Esophagus squamous epithelium (tissue), 4 donors: Measurements from ENCODE around the gene OR10AD1.

Source experiments
- CTCF ChIP-seq, 6 experiments: fragments of 450-650 bp in 4 of 6; fragments of 200-600 bp in 2 of 6; sonication (generic) in 2 of 6; IDR thresholded peaks; one replicate each; pipeline ENCODE4 v1.5.1; 2016 to 2019; ENCODE audit warnings: antibody characterized with exemption in 6 of 6, mild to moderate bottlenecking in 4 of 6, moderate library complexity in 4 of 6
- POLR2A ChIP-seq, 4 donors: fragments of 450-650 bp; IDR thresholded peaks; one replicate each; pipeline ENCODE4 v1.6.1; 2017; ENCODE audit warnings: antibody characterized with exemption in 4 of 4, mild to moderate bottlenecking in 4 of 4, moderate library complexity in 3 of 4

GRCh38 chr12:48157018-48157888 is 45.8 kb downstream of the OR10AD1 start, which contains the start of gene ASB8:
- TF ChIP-seq POLR2A (IDR thresholded peaks at IDR 0.05) = peak in 1 of 4 donors; percentile 12
- peak in 4 of 6 experiments; percentile 50 to 68 (median 57) for TF ChIP-seq CTCF (IDR thresholded peaks at IDR 0.05)
